ENCODE data around the gene AOC1. TPM values are rescaled to one million over a fixed set of nuclear protein-coding genes. Genes with fewer than 3 reads are reported as not detected.
"Not testable (repeated sequence)": the region's sequence is repeated elsewhere in the genome, so short reads cannot be mapped to it uniquely, and the experiment has no call there.

Gene AOC1
- total RNA-seq, 1 donor from 2014 or later = not detected

DNA sequence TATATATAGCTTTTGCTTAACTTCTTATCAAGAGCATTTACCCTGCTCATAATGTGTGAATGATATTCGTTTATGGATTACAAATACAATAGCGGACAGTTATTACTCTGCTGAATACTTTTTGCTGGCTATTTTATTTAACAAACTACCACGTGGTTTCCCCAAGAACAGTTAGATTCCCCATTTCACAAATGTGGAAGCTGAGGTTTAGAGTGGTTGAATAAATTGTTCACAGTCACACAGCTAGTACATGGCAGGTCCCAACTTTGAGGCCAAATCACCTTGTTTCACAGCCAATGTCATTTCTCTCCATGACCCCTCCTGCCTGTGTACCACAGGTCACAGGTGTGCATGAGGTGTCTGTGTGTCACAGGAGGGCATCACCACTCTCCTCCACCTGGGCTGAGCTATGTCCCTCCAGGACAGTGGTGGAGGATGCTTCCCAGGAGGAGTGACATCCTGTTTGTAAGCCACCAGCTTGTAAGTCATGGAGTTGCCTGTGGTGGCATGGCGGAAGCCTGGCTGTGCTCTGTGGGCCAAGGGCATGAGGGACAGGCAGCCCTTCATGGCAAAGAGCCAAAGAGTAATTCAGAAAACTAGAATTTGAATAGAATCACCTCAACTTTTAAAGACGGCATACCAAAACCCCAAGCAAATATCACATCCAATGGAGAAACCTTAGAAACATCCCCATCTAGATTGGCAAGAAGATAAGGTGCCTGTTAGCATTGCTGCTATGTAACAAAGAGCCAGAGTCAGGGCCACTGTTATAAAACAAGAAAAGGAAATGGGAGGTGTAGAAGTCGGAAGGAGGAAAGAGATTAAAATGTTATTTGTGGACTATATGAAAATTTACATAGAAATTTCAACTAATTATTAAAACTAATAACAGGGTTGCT, 51.9 kb downstream of the AOC1 start:
- Mint-ChIP-seq H3K27ac (ENCODE audit: unreplicated experiment) (no peak overlapping the region), H3K36me3 (ENCODE audit: low read depth) (no peaks in the 10 kb centered on the region), H3K27me3 (ENCODE audit: low read depth) (peaks cover 29% of the 10 kb centered on the region), H3K4me1 (ENCODE audit: low read depth) (no peaks in the 10 kb centered on the region), H3K4me3 (ENCODE audit: unreplicated experiment) (no peak overlapping the region), H3K9me3 (ENCODE audit: low read depth) (no peaks in the 10 kb centered on the region)
- TF ChIP-seq, protein P1, sequence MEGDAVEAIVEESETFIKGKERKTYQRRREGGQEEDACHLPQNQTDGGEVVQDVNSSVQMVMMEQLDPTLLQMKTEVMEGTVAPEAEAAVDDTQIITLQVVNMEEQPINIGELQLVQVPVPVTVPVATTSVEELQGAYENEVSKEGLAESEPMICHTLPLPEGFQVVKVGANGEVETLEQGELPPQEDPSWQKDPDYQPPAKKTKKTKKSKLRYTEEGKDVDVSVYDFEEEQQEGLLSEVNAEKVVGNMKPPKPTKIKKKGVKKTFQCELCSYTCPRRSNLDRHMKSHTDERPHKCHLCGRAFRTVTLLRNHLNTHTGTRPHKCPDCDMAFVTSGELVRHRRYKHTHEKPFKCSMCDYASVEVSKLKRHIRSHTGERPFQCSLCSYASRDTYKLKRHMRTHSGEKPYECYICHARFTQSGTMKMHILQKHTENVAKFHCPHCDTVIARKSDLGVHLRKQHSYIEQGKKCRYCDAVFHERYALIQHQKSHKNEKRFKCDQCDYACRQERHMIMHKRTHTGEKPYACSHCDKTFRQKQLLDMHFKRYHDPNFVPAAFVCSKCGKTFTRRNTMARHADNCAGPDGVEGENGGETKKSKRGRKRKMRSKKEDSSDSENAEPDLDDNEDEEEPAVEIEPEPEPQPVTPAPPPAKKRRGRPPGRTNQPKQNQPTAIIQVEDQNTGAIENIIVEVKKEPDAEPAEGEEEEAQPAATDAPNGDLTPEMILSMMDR (IDR thresholded peaks at IDR 0.05) = no peak
- DNase-seq (ENCODE audit: low spot score) = no peak

DNA sequence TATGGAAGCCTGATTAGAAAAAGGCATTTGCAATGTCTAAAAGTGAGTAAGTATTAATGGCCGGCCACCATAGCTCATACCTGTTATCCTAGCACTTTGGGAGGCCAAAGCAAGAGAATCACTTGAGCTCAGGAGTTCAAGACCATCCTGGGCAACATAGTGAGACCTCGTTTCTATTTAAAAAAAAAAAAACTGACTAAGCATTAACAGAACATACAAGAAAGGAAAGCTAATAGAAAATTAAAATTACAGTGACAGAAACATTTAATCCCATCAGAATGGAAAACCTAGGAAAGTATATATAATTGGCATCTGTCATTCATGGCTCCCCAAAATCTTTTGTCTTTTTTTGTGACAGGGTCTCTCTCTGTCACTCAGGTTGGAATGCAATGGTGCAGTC, 55.9 kb downstream of the AOC1 start:
- H3K27me3 Mint-ChIP-seq (ENCODE audit: low read depth) = peaks cover 35% of the 10 kb centered on the region
- no peak for DNase-seq (ENCODE audit: low spot score)
- H3K36me3 Mint-ChIP-seq (ENCODE audit: low read depth) = no peaks in the 10 kb centered on the region
- TF ChIP-seq, protein P1 (IDR thresholded peaks at IDR 0.05) = no peak
- no peaks in the 10 kb centered on the region for H3K9me3 Mint-ChIP-seq (ENCODE audit: low read depth)
- H3K4me3 Mint-ChIP-seq (ENCODE audit: unreplicated experiment) = no peak overlapping the region
- H3K27ac Mint-ChIP-seq (ENCODE audit: unreplicated experiment) = no peak overlapping the region
- no peaks in the 10 kb centered on the region for H3K4me1 Mint-ChIP-seq (ENCODE audit: low read depth)

DNA sequence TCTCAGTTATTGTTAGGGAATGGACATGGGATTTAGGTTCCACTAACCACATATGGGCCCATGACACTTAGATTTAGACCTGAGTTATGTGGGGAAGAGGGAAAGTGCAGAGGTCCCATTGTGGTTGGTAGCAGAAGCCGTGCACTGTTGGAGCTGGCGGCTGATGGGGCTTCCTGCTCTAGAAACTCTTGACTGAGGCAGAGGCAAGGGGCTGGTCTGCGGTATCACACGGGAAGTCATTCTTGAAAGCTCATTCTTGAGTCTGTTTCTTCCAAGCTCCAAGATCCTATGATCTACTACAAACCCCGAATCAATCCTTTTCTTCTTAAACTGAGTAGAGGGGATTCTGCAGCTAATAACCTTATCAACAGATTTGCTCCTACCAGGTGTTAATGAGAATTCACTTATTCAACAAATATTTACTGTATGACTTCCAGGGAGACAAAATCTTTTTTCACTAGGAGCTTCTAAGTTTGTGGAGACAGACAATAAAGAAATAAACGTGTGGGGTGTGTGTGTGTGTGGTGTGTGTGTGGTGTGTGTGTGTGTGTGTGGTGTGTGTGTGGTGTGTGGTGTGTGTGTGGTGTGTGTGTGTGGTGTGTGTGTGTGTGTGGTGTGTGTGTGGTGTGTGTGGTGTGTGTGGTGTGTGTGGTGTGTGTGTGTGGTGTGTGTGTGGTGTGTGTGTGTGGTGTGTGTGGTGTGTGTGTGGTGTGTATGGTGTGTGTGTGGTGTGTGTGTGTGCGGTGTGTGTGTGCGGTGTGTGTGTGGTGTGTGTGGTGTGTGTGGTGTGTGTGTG, 57.1 kb downstream of the AOC1 start:
- TF ChIP-seq, protein P1 (IDR thresholded peaks at IDR 0.05) = no peak
- H3K27me3 Mint-ChIP-seq (ENCODE audit: low read depth) = peaks cover 47% of the 10 kb centered on the region
- H3K27ac Mint-ChIP-seq (ENCODE audit: unreplicated experiment) = no peak overlapping the region
- H3K36me3 Mint-ChIP-seq (ENCODE audit: low read depth) = no peaks in the 10 kb centered on the region
- H3K9me3 Mint-ChIP-seq (ENCODE audit: low read depth) = no peaks in the 10 kb centered on the region
- H3K4me1 Mint-ChIP-seq (ENCODE audit: low read depth) = no peaks in the 10 kb centered on the region
- DNase-seq (ENCODE audit: low spot score) = no peak
- no peak overlapping the region for H3K4me3 Mint-ChIP-seq (ENCODE audit: unreplicated experiment)

DNA sequence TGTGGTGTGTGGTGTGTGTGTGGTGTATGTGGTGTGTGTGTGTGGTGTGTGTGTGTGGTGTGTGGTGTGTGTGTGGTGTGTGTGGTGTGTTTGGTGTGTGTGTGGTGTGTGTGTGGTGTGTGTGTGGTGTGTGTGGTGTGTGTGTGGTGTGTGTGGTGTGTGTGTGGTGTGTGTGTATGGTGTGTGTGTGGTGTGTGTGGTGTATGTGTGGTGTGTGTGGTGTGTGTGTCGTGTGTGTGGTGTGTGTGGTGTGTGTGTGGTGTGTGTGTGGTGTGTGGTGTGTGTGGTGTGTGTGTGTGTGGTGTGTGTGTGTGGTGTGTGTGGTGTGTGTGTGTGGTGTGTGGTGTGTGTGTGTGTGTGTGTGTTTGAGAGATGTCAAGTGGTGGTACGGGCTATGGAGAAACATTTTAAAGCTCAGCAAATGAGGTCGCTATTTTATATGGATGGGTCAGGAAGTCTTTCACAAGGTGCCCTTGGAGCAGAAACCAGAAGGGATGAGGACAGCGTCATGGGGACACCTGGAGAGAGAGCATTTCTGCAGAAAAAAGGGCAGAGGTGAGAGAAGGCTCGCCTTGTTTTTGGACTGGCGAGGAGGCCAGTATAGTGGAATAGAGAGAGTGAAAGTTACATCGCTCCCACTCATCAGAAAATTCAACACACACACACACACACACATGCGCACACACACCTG, 58.1 kb downstream of the AOC1 start:
- H3K27me3 Mint-ChIP-seq (ENCODE audit: low read depth) = peaks cover 49% of the 10 kb centered on the region
- H3K36me3 Mint-ChIP-seq (ENCODE audit: low read depth); H3K27ac Mint-ChIP-seq (ENCODE audit: unreplicated experiment); H3K4me3 Mint-ChIP-seq (ENCODE audit: unreplicated experiment); DNase-seq (ENCODE audit: low spot score); H3K9me3 Mint-ChIP-seq (ENCODE audit: low read depth); H3K4me1 Mint-ChIP-seq (ENCODE audit: low read depth): not testable (repeated sequence)

DNA sequence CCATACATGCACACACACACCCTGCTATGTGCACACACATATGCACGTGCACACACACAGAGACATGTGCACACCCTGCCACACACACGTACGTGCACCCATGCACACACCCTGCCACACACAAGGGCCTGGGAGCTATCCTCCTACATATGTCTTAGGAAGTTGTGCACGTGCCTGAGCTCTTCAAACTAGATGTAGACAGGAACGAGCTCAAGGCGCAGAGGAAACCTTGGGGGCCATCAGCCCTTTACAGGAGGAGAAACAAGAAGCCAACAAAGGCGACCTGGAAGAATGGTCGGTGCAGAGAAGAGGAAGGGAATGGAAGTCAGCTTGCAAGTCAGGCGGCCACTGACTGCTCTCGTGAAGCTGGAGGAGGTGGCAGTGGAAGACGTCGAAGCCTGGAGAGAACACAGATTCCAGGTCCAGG, 58.7 kb downstream of the AOC1 start:
- TF ChIP-seq, protein P1 (IDR thresholded peaks at IDR 0.05) = no peak
- Mint-ChIP-seq H3K4me3 (ENCODE audit: unreplicated experiment) (no peak overlapping the region), H3K27ac (ENCODE audit: unreplicated experiment) (no peak overlapping the region), H3K9me3 (ENCODE audit: low read depth) (no peaks in the 10 kb centered on the region), H3K27me3 (ENCODE audit: low read depth) (peaks cover 49% of the 10 kb centered on the region), H3K36me3 (ENCODE audit: low read depth) (no peaks in the 10 kb centered on the region), H3K4me1 (ENCODE audit: low read depth) (no peaks in the 10 kb centered on the region)
- DNase-seq (ENCODE audit: low spot score) = no peak

Other genes starting within 250 kb of the AOC1 start
- not detected in 3 replicates for gene GIMAP6, start 220.1 kb upstream of the AOC1 start, total RNA-seq
- not detected in 3 replicates for gene GIMAP2, start 166.8 kb upstream of the AOC1 start, total RNA-seq
- gene GIMAP1, start 135.9 kb upstream of the AOC1 start, total RNA-seq = not detected in 3 replicates
- gene GIMAP5, start 115.1 kb upstream of the AOC1 start, total RNA-seq = not detected in 3 replicates
- gene TMEM176B, start 52.2 kb upstream of the AOC1 start, total RNA-seq = 0.36 to 0.37 TPM in 2 of 3 replicates, not detected in the other
- gene TMEM176A, start 51.7 kb upstream of the AOC1 start, total RNA-seq = not detected in 3 replicates
- gene KCNH2, start 125.8 kb downstream of the AOC1 start, total RNA-seq = 0.19 to 0.33 TPM (median 0.30 TPM) in 3 replicates
- not detected in 3 replicates for gene NOS3, start 138.5 kb downstream of the AOC1 start, total RNA-seq
- gene ATG9B, start 172.0 kb downstream of the AOC1 start, total RNA-seq = 1.5 to 1.6 TPM in 2 of 3 replicates, not detected in the other
- gene ABCB8, start 175.9 kb downstream of the AOC1 start, total RNA-seq = 30.2 to 45.7 TPM (median 32.1 TPM) in 3 replicates
- gene ASIC3, start 196.0 kb downstream of the AOC1 start, total RNA-seq = 2.2 to 4.9 TPM (median 2.4 TPM) in 3 replicates
- gene CDK5, start 205.4 kb downstream of the AOC1 start, total RNA-seq = 23.9 to 25.4 TPM (median 24.0 TPM) in 3 replicates
- 340 to 379 TPM (median 371 TPM) in 3 replicates for gene SLC4A2, start 207.1 kb downstream of the AOC1 start, total RNA-seq
- gene FASTK, start 228.3 kb downstream of the AOC1 start, total RNA-seq = 83.8 to 146 TPM (median 94.0 TPM) in 3 replicates
- gene TMUB1, start 231.0 kb downstream of the AOC1 start, total RNA-seq = 31.2 to 43.2 TPM (median 33.2 TPM) in 3 replicates
- 77.8 to 116 TPM (median 91.4 TPM) in 3 replicates for gene AGAP3, start 234.0 kb downstream of the AOC1 start, total RNA-seq